Stimulated activated CD8-positive, alpha-beta memory T cell treated with anti-CD3 and anti-CD28 coated beads, Interleukin-12 subunit alpha, Interleukin-12 subunit beta, amount 100 ng/mL, for 4 hours (primary cell): ENCODE results near the gene TK2.

Source experiments
- DNase-seq: peaks from one replicate; pipeline ENCODE4 v3.0.0-alpha.2; 2020; ENCODE audit warnings: low read depth

TK2 gene

GRCh38 chr16:66544016-66544757 lies 5.7 kb downstream of the TK2 start:
- no peak for DNase-seq

DNA sequence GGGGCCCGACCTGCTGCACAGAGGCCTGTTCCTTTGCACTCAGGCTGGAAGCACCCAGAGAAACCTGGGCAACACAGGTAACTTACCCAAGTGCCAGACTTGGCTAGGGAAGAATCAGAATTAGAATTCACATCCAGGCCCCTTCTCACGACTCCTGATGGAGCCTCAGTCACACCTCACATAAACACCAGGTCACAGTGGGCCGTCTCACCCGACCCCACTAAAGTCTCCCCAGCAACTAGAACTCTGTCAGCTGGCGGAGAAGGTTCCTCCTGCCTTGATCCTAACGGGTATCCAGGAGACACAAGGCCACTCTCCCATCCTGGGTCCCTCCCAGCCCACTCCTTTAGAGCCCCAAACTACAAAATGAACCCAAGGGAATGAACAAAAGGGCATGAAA lies 6.4 kb downstream of the TK2 start:
- no peak for DNase-seq

GRCh38 chr16:66542396-66542795 lies 7.5 kb downstream of the TK2 start:
- no peak for DNase-seq

- DNase-seq = no peak
Observed at GRCh38 chr16:66541388-66542355, 8.2 kb downstream of the TK2 start.

DNA sequence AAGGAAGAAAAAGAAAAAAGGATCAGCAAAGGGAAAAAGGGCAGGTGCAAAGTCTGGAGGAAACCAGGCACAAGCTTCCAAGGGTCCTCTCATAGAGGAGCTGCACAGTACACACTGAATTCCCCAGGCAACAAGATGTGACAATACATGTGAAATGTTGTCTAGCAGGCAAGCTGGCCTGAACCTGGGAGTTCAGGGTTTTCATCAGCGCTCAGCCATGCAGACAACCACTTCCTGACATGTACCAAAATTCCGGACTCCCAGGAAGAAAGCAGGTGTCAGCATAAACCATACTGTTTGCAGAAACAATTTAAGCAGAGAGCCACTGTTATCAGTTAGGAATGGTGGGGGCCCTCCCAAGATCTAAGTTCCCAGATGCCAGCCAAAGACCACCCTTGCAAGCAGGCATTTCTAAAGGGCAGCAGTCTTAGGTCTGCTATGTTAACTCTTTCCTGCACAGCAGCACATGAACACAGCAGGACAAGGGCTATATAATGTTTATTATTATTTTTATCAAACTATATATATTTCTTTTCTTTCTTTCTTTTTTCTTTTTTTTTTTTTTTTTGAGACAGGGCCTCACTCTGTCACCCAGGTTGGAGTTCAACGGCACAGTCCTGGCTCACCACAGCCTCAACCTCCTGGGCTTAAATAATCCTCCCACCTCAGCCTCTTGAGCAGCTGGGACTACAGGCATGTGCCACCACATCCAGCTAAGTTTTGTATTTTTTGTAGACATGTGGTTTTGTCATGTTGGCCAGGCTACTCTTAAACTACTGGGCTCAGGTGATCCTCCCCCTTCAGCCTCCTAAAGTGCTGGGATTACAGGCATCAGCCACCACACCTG lies 10.1 kb downstream of the TK2 start:
- DNase-seq = no peak

- DNase-seq = no peak
Observed at GRCh38 chr16:66538910-66539309, 11.0 kb downstream of the TK2 start.

DNA sequence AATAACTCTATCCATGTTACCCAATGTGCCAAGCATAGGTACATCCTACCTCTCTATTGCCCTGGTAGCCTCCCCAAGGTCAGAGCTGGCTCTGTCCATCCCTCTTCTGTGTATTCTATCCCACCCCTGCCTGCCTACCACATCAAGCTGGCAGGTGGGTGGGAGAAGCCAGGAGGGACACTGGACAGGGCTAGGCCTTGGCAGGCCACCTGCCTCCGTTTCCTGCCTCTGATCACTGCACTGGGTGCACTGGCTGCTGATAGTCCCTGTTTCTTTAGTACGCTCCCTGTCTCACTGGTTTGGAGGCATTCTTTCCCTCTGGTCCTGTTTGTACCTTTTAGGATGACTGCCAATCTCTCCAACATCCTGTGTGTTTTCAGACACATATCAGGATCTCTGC lies 12.7 kb downstream of the TK2 start:
- no peak for DNase-seq

DNA sequence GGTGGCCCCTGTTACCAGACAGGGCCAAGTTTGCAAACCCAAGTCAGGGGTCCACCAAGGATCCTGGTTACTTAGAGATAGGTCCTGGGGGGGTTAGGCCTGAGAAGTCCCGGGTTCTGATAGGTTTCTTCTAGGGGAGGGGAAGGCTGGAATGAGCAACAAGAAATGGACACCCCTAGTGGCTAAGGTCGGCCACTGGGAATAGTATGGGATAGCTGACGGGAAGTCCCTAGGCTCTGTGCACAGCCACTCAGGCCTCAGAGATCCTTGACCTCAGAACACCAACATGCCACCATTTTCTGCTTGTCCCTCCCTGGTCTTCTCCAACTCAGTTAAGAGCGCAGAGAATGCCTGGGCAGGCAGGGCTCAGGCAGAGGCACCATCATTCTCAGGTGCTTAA lies 13.4 kb downstream of the TK2 start:
- DNase-seq = no peak

GRCh38 chr16:66534376-66534799 lies 15.5 kb downstream of the TK2 start:
- no peak for DNase-seq

DNA sequence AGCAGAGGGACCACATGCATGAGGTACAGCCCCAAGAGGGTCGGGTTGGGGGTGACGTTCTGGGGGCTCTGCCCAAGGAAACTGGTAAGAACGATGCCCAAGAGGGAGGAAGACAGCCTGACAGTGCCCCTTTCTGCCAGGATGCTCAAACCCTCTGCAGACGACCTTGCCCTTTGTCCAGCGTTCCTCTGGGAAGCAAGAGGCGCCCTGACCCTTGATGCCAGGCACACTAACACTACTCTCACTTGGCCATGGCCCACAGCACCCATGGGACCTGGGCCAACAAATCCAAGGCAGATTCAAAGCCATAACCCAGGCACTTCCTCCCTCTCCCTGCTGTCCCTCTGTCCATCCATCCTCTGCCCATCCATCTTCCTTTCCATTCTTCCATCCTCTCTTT lies 20.4 kb downstream of the TK2 start:
- no peak for DNase-seq

GRCh38 chr16:66528294-66528693 lies 21.6 kb downstream of the TK2 start:
- DNase-seq = no peak

DNA sequence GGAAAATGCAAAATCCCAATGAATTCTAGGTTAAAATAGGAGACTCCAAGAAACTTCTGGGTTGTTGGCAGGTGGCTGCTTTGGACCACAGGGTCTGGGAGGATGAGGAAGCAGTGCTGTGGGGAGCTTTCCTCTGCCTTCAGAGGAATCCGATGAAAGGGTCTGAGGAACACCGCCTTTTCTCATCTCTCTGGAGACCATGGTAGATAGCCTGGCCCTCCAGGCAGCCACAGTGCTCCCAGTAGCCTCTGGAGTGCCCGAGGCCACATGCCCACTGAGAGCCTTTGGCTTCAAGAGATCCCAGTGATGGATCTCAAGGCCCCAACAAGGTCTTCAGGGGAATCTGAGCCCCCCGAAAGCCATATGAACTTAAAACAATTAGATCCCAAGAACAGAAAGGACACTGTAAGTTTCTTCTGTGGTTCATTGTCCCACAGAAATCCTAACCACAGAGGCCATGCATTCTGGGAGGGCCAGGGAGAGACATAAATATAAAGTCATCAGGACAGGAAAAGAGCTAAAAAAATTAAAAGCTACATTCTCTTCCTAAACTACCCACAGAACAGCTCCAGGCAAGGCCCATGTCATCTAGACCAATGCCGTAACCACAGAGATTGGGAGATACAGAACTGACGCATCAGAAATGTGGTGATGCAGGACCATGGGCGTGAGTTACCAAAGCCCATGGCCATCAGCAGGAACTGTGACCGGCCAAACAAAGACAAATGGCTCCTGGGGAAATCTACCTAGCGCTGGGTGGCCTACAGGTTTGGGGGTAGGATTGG lies 24.3 kb downstream of the TK2 start:
- no peak for DNase-seq

- DNase-seq = no peak
Observed at GRCh38 chr16:66524601-66525164, 25.2 kb downstream of the TK2 start.

DNA sequence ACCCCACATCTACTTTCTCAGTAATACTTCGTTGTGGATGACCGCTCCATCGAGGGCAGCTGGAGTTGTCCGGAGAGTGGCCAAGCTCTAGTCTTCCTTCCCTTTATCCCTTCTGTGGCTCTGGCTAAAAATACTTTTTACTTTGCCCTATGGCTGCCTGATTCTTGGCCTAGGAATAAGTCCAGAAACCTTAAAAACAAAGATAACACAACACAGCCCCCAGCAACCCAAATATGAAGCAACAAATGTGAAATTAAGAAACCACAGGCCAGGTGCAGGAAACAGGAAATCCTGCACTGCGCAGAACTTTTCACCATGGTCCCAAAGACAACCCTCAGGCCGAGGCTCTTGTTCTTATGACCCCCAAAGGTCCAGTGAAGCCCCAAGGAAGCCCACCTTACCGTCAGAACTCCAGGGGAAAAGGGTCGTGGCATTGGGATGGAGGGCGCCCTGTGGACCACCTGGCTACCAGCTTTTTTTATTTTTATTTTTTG lies 26.0 kb downstream of the TK2 start:
- no peak for DNase-seq

GRCh38 chr16:66522816-66523590 lies 26.9 kb downstream of the TK2 start:
- no peak for DNase-seq

- DNase-seq = peak; percentile 87
Observed at GRCh38 chr16:66521951-66522771, 27.8 kb downstream of the TK2 start.

- DNase-seq = no peak
Observed at GRCh38 chr16:66521252-66521713, 28.6 kb downstream of the TK2 start.

GRCh38 chr16:66520406-66521170 lies 29.3 kb downstream of the TK2 start:
- DNase-seq = no peak
